OCI-LY3 (cell line): ENCODE results near the gene BCL11B.
"Not testable (repeated sequence)": the region's sequence is repeated elsewhere in the genome, so short reads cannot be mapped to it uniquely, and the experiment has no call there.

Experiments used
- CTCF ChIP-seq: fragments of 200-600, 300-600 bp; sonication (generic); IDR thresholded peaks from 2 replicates; pipeline ENCODE4 v1.5.1; 2014; ENCODE audit warnings: antibody characterized with exemption, low read length, low read depth
- EZH2phosphoT487 ChIP-seq: fragments of 200-600 bp; shearing (Covaris generic); IDR thresholded peaks from 2 replicates; pipeline ENCODE4 v1.6.1; 2018; ENCODE audit warnings: antibody characterized with exemption, mixed run types, low read depth

DNA sequence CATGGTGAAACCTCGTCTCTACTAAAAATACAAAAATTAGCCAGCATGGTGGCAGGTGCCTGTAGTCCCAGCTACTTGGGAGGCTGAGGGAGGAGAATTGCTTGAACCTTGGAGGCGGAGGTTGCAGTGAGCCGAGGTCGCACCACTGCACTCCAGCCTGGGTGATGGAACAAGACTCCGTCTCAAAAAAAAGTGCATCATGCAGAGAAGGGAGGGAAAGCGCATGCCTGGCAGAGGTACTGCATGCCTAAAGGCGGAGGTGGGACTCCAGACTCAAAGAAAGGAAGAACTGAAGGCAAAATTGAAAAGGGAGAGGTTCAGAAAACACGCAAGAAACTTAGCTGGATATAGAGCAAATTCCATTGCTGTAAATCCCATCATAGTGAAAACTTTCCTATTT, 85.7 kb downstream of the BCL11B start:
- not testable (repeated sequence) for TF ChIP-seq EZH2phosphoT487, CTCF
